Left forelimb (tissue), 1 donor: ENCODE results near the gene STEAP4.
"Not testable (repeated sequence)": the region's sequence is repeated elsewhere in the genome, so short reads cannot be mapped to it uniquely, and the experiment has no call there.

ENCODE experiments used
- DNase-seq: peaks from one replicate; pipeline ENCODE4 v3.0.0-alpha.2; 2018; ENCODE audit warnings: low spot score

Gene STEAP4

DNA sequence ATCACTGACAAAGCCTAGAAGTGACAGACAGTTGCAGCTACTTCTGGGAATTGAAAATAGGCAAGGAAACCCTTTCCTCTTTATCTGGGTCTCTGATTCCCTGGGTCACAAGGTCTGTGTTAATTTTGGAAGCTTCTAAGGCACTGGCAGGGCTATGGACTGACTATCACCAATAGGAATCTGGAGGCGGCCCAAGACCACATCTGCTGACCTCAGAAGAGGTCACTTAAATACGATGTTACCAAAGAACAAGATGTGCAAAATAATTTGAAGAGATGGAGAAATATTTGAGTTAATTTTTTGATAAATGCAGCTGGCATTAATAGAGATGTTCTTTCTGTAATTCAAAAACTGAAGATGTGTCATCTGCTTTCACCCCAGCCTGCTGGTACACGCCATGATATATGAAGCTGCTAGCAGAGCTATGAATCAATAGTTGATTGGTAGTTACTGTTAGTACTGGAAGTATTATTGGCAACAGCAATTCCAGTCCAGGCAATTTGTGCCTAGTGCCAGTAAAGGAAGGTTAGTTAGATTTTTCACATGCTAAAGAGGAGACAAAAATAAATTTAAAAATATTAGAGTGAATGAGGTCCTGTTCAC lies 5.5 kb upstream of the STEAP4 start:
- no peak for DNase-seq

DNA sequence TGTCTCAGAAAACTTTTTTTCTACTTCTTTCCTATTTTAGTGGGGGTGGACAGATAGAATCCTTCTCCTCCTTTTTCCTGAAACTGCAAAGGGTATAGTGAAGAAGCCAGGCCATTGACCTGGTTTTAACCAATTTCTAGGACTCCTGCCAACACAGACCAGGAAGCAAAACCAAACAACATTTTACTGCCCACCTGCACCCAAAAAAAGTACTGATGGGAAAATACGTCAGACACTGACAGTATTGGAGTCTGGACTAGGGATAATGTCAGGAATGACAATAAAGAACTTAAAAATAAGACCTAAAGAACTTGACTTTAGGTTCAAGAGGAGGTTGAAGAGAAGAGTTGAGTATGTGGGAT lies 5.0 kb upstream of the STEAP4 start:
- DNase-seq: no peak

DNA sequence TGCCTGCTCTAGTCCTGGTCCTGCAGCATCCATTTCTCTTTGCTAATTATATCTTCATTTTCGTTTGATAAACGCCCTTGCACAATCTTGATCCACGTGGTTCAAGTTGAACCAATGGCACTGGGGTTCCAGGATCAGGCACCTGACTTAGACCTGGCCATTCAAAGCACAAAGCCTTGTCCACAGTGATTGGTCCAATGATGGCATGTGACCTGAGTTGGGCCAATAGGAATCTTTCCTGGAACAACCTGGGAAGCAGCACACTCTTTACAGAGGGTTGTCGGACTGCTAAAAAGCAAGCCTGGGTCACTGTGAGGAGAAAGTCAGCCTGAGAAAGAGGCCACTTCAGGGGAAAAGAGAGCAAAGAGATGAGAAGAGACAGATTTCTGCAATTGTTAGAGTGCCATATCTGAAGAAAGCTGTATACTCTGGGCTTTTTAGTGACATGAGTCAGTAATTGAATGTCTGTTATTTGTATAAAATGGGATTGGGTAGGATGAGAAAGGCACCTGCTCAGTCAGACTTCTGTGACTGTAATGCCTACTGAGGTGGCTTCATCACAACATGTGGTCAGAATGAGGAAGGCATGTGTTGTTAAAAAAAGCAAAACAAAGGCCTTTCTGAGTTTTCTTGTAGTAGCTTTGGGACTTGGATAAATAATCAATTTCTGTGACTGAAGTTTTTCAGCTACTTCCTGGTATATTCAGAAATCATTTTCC lies 4.4 kb upstream of the STEAP4 start:
- DNase-seq: no peak

DNA sequence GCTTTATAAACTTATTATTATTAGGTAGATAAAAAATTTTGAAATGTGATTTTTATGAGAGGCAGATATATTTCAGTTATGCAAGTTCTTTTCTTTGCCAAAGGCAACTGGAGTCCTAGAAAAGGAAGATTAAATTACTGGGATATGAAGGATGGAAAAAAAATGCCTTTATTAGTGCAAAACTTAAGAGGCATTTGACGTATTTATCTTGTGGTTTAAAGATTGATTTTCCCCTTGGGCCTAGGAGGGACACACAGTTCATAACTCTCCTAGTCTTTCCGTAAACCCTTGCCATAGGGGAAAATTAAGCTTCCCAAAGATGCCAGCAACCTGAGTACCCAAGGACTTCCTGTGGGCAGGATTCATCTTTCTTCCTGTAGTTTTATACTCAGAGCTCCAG lies 3.1 kb upstream of the STEAP4 start:
- no peak for DNase-seq

DNA sequence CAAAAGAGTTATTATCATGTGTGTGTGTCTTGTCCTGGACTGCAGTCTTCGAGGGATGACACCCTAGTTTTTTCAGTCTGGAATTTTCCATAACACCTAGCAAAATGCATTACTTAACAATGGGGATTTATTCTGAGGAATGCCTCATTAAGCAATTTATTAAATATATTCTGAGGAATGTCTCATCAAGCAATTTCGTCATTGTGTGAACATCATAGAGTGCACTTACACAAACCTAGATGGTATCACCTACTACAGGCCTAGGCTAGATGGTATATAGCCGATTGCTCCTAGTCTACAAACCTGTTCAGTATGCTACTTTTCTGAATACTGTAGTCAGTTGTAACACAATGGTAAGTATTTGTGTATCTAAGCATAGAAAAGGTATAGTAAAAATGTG lies 1.1 kb upstream of the STEAP4 start:
- no peak for DNase-seq

DNA sequence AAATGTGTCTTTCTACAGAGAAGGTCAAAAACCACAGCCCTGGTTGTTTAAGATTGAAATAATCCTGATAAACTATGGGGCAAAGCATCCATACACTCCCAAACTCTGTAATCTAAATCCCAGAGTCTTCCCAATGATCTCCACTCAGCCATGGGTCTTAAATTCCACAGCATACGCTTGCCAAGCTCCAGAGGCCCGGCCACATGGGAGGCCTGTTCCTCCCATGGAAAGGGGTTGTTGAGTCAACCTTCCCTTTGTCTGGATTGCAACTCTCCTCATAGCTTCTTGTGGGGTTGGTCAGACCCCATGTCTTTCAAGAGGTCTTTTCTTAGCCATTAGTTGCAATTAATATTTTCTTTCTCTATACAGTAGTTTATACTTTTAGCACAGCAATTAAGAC lies 718 bp upstream of the STEAP4 start:
- DNase-seq: no peak

DNA sequence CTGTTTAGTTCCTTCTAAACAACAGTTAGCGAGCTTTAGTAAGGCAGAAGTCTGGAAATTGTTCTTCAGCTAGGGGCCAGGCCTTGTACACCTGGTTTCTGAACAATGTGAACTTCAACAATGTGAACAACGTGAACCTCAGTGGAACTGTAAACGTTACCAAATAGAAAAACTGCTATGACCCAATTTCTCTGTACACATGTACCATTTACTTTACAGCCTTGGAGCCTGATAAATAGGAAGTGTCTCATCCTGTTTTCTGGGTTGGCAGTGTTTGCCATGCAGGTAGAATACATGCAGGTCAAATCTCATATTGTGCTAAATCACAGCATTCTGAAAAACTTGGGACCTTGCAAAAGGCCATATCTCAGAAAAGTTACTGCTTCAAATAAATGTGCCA lies 1.6 kb downstream of the STEAP4 start:
- no peak for DNase-seq

DNA sequence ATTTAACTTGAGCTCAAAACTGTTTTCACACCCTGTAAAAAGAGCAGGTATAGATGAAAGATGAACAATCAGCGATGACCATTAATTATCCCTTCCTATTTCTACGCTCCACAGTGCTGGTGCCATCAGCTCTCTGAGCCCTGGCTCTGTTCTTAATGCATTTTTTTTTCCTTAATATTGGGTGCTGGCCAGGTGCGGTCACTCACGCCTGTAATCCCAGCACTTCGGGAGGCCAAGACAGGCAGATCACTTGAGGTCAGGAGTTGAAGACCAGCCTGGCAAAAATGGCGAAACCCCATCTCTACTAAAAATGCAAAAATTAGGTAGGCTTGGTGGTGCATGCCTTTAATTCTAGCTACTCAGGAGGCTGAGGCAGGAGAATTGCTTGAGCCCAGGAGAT lies 4.2 kb downstream of the STEAP4 start:
- no peak for DNase-seq

DNA sequence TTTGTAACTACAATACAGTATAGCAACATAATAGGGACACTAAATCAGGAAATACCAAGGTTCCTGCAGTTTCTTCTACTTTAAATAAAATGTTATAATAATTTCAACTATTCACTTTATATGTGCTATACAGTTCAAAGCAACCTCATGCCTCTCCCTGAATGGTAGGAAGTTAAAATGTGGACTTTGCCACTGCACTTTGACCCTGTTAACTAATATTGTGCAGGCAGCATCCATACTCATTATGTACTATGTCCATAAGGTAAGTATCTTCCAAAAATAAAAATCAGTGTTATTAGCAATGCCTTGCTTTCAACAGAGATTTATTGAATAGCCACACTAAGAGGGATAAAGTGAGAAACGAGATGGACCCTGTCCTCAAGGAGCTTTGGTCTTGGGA lies 4.8 kb downstream of the STEAP4 start:
- no peak for DNase-seq

DNA sequence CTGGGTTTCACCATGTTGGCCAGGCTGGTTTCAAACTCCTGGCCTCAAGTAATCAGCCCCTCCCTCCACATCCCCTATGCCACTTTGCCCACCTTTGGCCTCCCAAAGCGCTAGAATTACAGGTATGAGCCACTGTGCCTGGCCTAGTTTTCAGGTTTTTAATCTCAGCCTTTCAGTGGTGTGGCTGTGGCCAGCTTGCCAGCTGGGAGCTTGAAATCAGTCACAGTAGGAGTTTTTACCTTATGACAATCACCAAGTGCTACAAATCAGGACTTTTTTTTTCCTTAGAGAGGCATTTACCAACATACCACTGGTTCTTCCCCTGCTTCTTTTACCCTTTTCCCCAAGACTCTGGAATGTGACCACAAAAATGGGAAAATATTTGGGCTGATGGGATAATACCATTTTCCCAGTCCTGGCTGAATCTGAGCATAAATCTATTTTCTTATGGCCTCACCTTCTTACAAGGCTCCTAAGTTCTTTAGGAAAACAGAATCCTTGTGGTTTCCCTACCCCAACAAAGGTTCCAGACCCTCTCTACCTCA lies 6.2 kb downstream of the STEAP4 start:
- no peak for DNase-seq

DNA sequence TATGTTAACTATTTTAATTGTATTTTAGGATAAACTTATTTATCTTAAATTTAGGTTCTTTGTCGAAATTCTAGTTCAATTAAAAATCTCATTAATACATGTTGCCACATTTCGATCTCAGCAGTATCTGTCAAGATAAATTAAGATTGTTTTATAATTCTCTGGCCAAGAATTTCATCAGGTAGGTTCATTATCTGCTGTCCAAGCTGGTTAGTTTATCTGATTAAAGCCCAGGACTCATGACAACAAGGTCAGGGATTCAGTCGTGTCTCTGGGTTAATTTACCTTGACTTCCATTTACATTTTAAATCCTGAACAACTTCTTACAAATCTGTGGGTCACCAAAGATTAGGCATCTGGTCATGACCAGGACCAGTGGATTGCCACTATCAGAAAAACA lies 7.6 kb downstream of the STEAP4 start:
- no peak for DNase-seq

DNA sequence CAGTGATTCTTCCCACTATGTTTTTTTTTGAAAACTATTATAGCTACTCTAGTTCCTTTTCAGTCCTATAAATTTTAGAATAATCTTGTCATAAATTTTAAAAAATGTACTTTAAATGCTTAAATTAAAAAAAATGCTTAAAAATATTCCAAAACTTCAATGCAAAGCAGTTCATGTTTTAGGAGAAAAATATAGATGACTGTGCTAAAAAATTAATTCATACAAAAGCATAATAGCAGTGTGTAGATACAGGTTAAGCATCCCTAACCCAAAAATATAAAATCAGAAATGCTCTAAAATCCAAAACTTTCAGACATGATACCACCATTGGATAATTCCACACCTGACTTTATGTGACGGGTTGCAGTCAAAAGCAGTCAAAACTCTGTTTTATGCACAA lies 12.8 kb downstream of the STEAP4 start:
- DNase-seq: no peak

DNA sequence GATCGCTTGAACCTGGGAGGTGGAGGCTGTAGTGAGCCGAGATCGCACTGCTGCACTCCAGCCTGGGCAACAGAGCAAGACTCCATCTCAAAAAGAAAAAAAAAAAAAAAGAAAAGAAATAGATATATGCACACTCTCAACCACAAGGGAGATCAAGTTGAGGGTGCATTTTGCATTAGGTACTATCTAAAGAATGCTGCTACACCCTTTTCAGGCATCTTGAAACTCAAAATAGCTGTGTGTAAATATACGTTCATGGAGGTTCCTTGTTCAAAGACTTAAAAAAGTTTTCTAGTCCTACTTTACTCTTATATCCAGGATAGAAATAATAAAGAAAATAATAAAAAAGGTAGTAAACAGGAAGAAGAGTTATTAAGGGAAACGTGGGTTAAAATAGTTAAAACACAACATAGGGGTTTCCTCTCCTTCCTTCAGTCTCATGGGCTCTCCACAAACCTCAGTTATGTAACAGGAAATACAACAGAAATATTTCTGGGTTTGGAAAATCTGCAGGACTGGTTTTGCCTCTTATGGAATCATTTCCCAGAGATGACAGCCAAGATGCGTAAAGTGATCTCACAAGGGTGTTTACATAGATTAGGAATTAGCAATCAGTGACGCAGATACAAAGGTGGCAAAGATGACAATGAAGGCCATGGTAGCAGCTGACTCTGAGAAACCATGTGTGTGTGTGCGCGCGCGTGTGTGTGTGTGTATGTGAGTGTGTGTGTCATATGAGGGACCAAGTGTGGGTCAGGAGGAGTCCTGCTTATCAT lies 15.1 kb downstream of the STEAP4 start:
- no peak for DNase-seq

DNA sequence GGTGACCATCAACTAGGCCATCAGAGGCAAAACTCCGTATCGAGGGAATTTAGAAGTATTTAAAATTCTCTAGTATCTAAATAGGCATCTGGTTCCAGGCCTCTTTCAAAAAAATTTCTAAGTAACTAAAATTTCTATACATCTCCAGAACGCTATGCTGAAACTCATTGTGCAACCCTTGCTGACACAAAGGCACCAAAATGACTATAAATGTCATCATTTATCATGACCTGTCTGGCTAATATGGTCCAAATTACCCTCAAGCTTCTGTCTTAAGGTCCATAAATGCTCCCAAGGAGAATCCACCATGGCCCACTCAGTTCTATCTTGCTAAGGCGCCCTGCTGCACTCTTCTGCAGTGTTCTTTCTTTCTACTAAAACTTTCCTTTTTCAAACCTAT lies 16.2 kb downstream of the STEAP4 start:
- DNase-seq: no peak

DNA sequence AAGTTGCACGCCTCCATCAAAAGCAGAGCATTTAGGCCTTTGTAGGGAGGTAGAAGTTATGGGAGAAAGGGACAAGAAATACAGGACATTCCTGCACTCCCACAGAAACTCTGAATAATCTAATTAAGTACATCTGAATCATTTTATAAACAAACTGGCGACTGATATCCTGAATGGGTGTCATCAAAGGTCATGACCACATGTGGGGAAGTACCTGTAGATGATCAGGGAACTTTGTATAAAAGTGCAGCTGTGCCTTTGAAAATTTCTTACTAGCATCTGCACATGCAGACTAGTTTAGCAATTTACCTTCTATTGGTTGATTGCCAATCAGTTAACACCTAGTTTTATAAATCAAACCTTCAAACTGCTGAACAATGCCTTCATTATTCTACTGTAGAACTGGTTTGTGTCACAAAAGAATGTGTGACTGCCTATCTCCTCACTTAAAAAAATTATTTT lies 17.1 kb downstream of the STEAP4 start:
- no peak for DNase-seq

DNA sequence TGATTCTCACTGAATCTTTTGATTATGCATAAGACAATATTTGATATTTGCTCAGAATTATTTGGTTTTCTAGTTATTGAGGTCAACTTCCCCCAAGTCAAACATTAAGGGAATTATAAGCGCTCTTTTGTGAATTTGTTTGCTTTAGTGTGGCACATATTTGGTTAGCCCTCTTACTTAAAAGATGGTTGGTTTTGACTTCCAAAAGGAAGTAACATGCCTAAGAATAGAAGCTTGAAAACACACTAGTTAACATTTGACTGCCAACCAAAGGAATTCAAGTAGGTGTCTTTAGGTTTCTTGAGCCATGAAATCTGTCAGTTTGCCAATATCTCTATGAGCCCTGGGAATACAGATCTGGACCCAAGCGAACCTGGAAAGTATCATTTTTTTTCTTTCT lies 24.9 kb downstream of the STEAP4 start:
- no peak for DNase-seq

DNA sequence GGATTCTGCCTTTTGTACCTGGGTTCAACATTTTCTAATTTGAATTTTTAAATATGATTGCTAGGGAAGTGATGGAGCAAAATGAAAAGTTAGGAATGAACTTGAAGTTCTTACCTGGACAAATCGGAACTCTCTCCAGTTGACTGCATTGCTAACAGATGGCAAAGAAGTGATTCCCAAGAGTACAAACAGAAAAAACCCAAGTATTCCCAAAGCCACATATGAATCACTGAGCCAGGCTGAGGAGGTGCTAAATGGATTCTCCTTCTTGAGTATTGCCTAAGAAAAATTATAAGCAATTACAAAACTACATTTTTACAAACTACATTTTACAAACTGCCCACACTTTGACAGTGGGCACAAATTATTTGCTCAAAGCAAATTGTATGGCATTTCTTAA lies 25.9 kb downstream of the STEAP4 start:
- DNase-seq: no peak

DNA sequence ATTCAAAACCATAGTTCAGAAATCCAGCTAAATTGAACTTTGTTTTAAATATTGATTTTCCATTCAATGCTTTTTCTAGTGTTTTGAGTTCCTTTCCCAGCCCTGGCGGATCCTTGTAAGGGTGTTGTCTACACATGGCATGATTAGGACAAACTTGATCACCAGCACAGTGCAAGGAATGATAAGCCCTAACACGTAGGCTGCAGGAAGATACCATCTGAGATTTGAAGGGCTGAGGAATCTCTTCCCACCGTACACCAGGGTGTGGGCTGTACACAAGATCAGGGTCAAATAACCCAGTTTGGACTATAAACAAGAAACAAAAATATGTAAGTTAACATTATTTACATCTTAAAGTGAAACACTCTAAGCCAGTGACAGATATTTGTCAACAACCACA lies 27.4 kb downstream of the STEAP4 start:
- DNase-seq: no peak

DNA sequence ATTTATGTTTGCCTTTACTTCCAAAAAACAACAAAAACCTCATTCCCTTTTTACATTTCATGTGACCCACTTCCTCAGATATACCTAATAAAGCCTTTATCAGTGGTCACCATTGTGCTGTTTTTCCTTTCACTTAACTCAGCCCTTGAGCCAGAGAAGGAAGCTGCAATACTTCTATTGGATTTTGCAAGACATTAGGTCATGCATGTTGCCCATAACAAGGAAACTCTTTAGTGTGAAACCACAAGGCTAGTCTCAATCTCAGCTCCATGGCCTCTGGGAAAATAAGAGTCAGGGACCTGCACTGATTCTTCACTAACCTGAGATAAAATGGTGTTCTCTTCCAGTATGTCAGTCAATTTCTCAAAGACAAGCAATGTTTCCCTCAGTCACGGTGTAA lies 27.8 kb downstream of the STEAP4 start:
- no peak for DNase-seq

DNA sequence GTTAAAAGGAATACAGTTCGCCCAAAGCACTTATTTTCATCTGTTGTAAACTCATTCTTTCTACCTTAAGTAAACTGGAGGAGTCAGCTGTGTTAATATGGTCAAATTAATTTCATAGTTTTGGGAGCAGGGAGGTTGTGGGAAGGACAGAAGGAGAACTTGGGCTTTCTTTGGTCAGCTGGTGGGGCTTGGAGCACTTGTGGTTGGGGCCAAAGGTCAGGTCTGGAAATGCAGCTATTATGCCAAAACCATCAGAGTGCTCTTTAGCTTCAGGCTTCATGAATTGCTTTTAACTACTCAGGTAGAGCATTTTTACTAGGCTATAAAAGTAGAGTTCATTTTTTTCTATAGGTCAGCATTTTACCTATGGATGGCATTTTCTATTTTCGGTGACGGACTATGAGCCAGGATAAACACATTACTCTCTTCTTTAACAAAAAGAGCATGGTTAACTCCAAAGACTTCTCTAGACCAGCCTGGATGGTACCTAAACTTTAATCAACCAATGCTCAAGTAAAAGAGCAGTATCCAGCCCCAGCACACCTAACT lies 30.0 kb downstream of the STEAP4 start:
- no peak for DNase-seq

DNA sequence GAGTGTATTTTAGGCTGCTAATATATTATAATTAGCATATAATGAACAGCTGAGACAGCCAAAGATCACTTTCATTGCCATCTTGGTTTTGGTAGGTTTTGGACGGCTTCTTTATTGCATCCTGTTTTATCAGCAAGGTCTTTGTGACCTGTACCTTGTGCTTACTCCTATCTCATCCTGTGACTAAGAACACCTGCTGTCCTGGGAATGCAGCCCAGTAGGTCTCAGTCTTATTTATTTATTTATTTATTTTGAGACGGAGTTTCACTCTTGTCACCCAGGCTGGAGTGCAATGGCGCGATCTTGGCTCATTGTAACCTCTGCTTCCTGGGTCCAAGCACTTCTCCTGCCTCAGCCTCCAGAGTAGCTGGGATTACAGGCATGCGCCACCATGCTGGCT lies 31.8 kb downstream of the STEAP4 start:
- DNase-seq: not testable (repeated sequence)

DNA sequence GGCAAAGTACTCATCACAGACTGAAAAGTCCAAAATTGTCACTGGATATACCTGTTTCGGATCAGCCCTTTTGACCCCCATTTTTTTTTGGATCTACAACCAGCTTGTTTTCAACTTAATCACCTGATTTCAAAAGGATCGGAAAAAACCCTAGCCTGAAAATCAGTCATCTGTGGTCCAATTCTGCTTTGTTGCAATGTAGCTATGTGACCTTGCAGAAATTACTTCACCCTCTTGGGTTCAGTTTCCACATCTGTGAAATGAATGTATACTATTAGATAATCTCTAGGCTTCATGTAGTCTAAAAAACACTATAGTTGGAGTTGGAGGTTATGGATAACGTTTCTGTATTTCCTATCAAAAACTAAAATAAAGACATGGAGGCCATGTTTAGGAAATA lies 37.1 kb downstream of the STEAP4 start:
- DNase-seq: no peak

DNA sequence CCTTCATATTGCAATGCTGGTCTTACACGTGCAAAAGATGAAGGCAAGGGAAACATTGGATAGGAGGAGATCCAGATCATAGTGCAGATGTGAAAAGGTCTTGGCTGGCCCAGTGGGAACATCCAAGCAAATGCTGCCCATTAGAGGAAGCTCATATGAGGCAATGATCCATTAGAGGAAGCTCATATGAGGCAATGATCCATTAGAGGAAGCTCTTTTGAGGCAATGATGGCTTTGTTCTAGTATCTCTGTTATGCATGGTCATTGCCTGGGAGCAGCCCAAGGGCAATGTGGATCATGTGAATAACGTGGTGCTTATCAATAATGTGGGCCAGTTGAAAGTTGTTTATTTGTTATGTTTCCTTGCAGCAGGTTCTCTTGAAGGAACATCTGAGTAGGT lies 37.8 kb downstream of the STEAP4 start:
- no peak for DNase-seq
